ENCODE data around the gene ACTN2. TPM values are rescaled to one million over a fixed set of nuclear protein-coding genes. Genes with fewer than 3 reads are reported as not detected.

Gene ACTN2
- total RNA-seq, 2 experiments from 2014 or later: 0.28 TPM; not detected in 1

GRCh38 chr1:236779312-236779711 lies 93.0 kb downstream of the ACTN2 start:
- Mint-ChIP-seq H3K9me3 (peaks cover 9% of the 10 kb centered on the region), H3K27me3 (peaks cover 31% of the 10 kb centered on the region), H3K4me1 (ENCODE audit: low read depth) (no peaks in the 10 kb centered on the region), H3K27ac (no peak overlapping the region), H3K4me3 (no peak overlapping the region), H3K36me3 (ENCODE audit: low read depth) (peaks cover 3% of the 10 kb centered on the region)
- Histone ChIP-seq H3K9me3 (ENCODE audit: control insufficient read depth in 1 of 2, insufficient read depth in 1 of 2, low read length in 2 of 2) (peaks cover 0 to 4% of the 10 kb centered on the region in 2 experiments), H3K4me3 (ENCODE audit: low read length) (no peak overlapping the region), H3K36me3 (ENCODE audit: insufficient read depth, low read length) (no peaks in the 10 kb centered on the region), H3K4me1 (ENCODE audit: insufficient read depth, low read length) (no peaks in the 10 kb centered on the region), H3K27me3 (ENCODE audit: control insufficient read depth in 1 of 2, insufficient read depth in 2 of 2, low read length in 2 of 2) (peaks cover 0 to 14% of the 10 kb centered on the region in 2 experiments), H3K27ac (ENCODE audit: low read depth in 1 of 2, low read length in 2 of 2) (no peak overlapping the region)
- no peak for ATAC-seq (ENCODE audit: poor library complexity)
- ChIA-PET POLR2A (no interaction called here), CTCF (interaction anchor here (1.1 kb wide), 1 partner anchor 11 kb away, joined by 3 read pairs; no protein-coding TSS in a partner anchor)
- intact Hi-C loops (cut with DNase I, micrococcal nuclease): loop anchor here in 1 of 2 experiments (10.0 kb wide), 1 partner anchor 675 kb away; no protein-coding TSS in a partner anchor
- no peak for DNase-seq
- TF ChIP-seq, protein P1, sequence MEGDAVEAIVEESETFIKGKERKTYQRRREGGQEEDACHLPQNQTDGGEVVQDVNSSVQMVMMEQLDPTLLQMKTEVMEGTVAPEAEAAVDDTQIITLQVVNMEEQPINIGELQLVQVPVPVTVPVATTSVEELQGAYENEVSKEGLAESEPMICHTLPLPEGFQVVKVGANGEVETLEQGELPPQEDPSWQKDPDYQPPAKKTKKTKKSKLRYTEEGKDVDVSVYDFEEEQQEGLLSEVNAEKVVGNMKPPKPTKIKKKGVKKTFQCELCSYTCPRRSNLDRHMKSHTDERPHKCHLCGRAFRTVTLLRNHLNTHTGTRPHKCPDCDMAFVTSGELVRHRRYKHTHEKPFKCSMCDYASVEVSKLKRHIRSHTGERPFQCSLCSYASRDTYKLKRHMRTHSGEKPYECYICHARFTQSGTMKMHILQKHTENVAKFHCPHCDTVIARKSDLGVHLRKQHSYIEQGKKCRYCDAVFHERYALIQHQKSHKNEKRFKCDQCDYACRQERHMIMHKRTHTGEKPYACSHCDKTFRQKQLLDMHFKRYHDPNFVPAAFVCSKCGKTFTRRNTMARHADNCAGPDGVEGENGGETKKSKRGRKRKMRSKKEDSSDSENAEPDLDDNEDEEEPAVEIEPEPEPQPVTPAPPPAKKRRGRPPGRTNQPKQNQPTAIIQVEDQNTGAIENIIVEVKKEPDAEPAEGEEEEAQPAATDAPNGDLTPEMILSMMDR (IDR thresholded peaks at IDR 0.05): no peak

DNA sequence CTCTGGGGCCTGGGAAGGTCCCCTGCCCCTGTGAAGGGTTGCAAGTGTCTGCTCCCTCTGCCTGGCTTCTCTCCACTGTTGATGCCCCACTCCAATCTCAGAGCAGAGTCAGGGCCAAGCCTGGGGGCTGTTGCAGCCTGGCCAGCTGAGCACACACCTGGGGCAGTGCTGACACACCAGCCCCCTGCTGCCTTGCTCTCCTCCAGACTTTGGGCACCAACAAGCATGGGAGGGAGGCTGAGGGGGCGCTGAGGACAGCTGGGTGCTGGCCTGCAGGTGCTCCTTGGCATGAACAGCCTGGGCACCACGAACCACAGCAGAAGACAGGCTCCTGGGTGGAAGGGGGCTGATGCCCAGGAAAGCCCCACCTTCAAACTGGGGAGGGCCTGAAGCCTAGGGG lies 99.2 kb downstream of the ACTN2 start:
- Mint-ChIP-seq H3K36me3 (ENCODE audit: low read depth) (no peaks in the 10 kb centered on the region), H3K4me1 (ENCODE audit: low read depth) (no peaks in the 10 kb centered on the region), H3K9me3 (no peaks in the 10 kb centered on the region), H3K27me3 (no peaks in the 10 kb centered on the region), H3K27ac (no peak overlapping the region), H3K4me3 (no peak overlapping the region)
- CTCF ChIA-PET: no interaction called here
- Histone ChIP-seq H3K4me1 (ENCODE audit: insufficient read depth, low read length) (no peaks in the 10 kb centered on the region), H3K27me3 (ENCODE audit: control insufficient read depth in 1 of 2, insufficient read depth in 2 of 2, low read length in 2 of 2) (peaks cover 0 to 3% of the 10 kb centered on the region in 2 experiments), H3K9me3 (ENCODE audit: control insufficient read depth in 1 of 2, insufficient read depth in 1 of 2, low read length in 2 of 2) (peaks cover 0 to 16% of the 10 kb centered on the region in 2 experiments), H3K36me3 (ENCODE audit: insufficient read depth, low read length) (no peaks in the 10 kb centered on the region), H3K27ac (ENCODE audit: low read depth in 1 of 2, low read length in 2 of 2) (no peak overlapping the region), H3K4me3 (ENCODE audit: low read length) (no peak overlapping the region)
- intact Hi-C loops (cut with DNase I, micrococcal nuclease): no loop called here
- TF ChIP-seq, protein P1 (IDR thresholded peaks at IDR 0.05): no peak
- ATAC-seq (ENCODE audit: poor library complexity): no peak
- DNase-seq: no peak
- POLR2A ChIA-PET: no interaction called here

- Mint-ChIP-seq H3K4me3 (no peak overlapping the region), H3K4me1 (ENCODE audit: low read depth) (no peaks in the 10 kb centered on the region)
- no peak for ATAC-seq (ENCODE audit: poor library complexity)
Observed at GRCh38 chr1:236786453-236786852, 100.2 kb downstream of the ACTN2 start.

More at GRCh38 chr1:236786453-236786852, 100.2 kb downstream of the ACTN2 start:
- ChIA-PET POLR2A (interaction anchor here (0.7 to 1.7 kb wide), 2 partner anchors 8 to 89 kb away, joined by 3 to 7 read pairs; partner anchors contain the start of gene MTR), CTCF (no interaction called here)
- no peaks in the 10 kb centered on the region for H3K36me3 ChIP-seq (ENCODE audit: insufficient read depth, low read length)
- TF ChIP-seq, protein P1 (IDR thresholded peaks at IDR 0.05): no peak
- no peak overlapping the region for H3K27ac ChIP-seq (ENCODE audit: low read depth in 1 of 2, low read length in 2 of 2)
- Mint-ChIP-seq H3K9me3 (no peaks in the 10 kb centered on the region), H3K27ac (no peak overlapping the region), H3K36me3 (ENCODE audit: low read depth) (no peaks in the 10 kb centered on the region), H3K27me3 (peaks cover 5% of the 10 kb centered on the region)
- peaks cover 0 to 16% of the 10 kb centered on the region in 2 experiments for H3K9me3 ChIP-seq (ENCODE audit: control insufficient read depth in 1 of 2, insufficient read depth in 1 of 2, low read length in 2 of 2)
- peaks cover 0 to 3% of the 10 kb centered on the region in 2 experiments for H3K27me3 ChIP-seq (ENCODE audit: control insufficient read depth in 1 of 2, insufficient read depth in 2 of 2, low read length in 2 of 2)
- no peak for DNase-seq
- no peaks in the 10 kb centered on the region for H3K4me1 ChIP-seq (ENCODE audit: insufficient read depth, low read length)
- no peak overlapping the region for H3K4me3 ChIP-seq (ENCODE audit: low read length)
- intact Hi-C loops (cut with DNase I, micrococcal nuclease): no loop called here

Measured in CD4-positive, alpha-beta T cell (primary cell).